ENCODE results near the gene OCRL.

DNA sequence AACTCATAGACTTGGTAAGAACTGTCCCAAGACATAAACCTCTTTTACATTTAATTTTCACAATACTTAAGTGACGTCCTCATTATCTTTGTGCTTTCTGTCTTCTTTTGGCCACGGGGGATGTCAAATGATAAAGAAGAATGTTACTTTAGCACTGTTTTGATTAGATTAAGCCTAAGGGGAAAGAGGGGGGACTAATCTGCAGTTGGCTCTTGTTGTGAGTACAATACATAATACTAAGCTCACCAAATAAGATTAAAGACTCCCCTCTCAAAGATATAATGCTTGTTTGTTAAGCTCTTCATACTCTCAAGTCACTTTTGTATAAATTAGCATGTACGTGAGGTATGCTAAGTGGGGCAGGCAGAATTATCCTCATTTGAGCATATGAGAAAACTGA, 36.5 kb downstream of the OCRL start:
- TF ChIP-seq CTCF (IDR thresholded peaks at IDR 0.05) (no peak), POLR2A (IDR thresholded peaks at IDR 0.05) (no peak)

All from thyroid gland (tissue), 4 donors.